HepG2 (cell line): ENCODE results near the gene MYO10. TPM values are rescaled to one million over a fixed set of nuclear protein-coding genes. Genes with fewer than 3 reads are reported as not detected.

Source experiments
- ARHGAP35 ChIP-seq: sonication (generic); formaldehyde crosslinking; IDR thresholded peaks from 2 replicates; pipeline ENCODE4 v1.9.0; 2022; ENCODE audit warnings: mild to moderate bottlenecking, inconsistent platforms, moderate library complexity, missing genetic modification reagents, borderline replicate concordance
- ERF ChIP-seq: IDR thresholded peaks from 2 replicates; pipeline ENCODE4 v1.6.1; 2018; ENCODE audit warnings: missing biosample characterization, missing genetic modification reagents
- ETV6 ChIP-seq: sonication (generic); formaldehyde crosslinking; conservative IDR thresholded peaks from 2 replicates; pipeline ENCODE4 v1.4.0; 2020; ENCODE audit warnings: missing genetic modification reagents
- GPN1 ChIP-seq: sonication (generic); formaldehyde crosslinking; IDR thresholded peaks from 2 replicates; pipeline ENCODE4 v1.5.1; 2020; ENCODE audit warnings: missing genetic modification reagents, borderline replicate concordance
- HDAC1 ChIP-seq: sonication (generic); formaldehyde crosslinking; IDR thresholded peaks from 2 replicates; pipeline ENCODE4 v1.5.1; 2020; ENCODE audit warnings: mild to moderate bottlenecking, missing genetic modification reagents
- HDAC6 ChIP-seq: fragments of 200-600 bp; sonication (generic); IDR thresholded peaks from 2 replicates; pipeline ENCODE4 v1.7.0; 2017; ENCODE audit warnings: mild to moderate bottlenecking, antibody characterized with exemption, low read length, low read depth
- KMT2B ChIP-seq: IDR thresholded peaks from 2 replicates; pipeline ENCODE4 v1.6.1; 2016; ENCODE audit warnings: missing genetic modification reagents, missing compliant biosample characterization
- NBN ChIP-seq: fragments of 450-650 bp; conservative IDR thresholded peaks from 2 replicates; pipeline ENCODE4 v1.6.1; 2017
- PHF20 ChIP-seq: sonication (generic); formaldehyde crosslinking; IDR thresholded peaks from 2 replicates; pipeline ENCODE4 v1.5.0; 2020; ENCODE audit warnings: mild to moderate bottlenecking, missing genetic modification reagents
- SMAD3 ChIP-seq: sonication (generic); formaldehyde crosslinking; IDR thresholded peaks from 2 replicates; pipeline ENCODE4 v1.4.0; 2020; ENCODE audit warnings: missing genetic modification reagents
- TFE3 ChIP-seq: IDR thresholded peaks from 2 replicates; pipeline ENCODE4 v1.6.1; 2016
- ZMAT3 ChIP-seq: sonication (generic); formaldehyde crosslinking; conservative IDR thresholded peaks from 2 replicates; pipeline ENCODE4 v1.7.0; 2021; ENCODE audit warnings: missing genetic modification reagents
- ZNF224 ChIP-seq: sonication (generic); formaldehyde crosslinking; IDR thresholded peaks from 2 replicates; pipeline ENCODE4 v1.5.0; 2020; ENCODE audit warnings: mild to moderate bottlenecking, missing genetic modification reagents
- ZNF33B ChIP-seq: sonication (generic); formaldehyde crosslinking; IDR thresholded peaks from 2 replicates; pipeline ENCODE4 v1.5.1; 2020; ENCODE audit warnings: mild to moderate bottlenecking, missing genetic modification reagents
- ZNF484 ChIP-seq: sonication (generic); formaldehyde crosslinking; IDR thresholded peaks from 2 replicates; pipeline ENCODE4 v1.5.1; 2020; ENCODE audit warnings: mild to moderate bottlenecking, low read depth, missing genetic modification reagents, borderline replicate concordance
- ZNF674 ChIP-seq: sonication (generic); formaldehyde crosslinking; IDR thresholded peaks from 2 replicates; pipeline ENCODE4 v1.5.0; 2020; ENCODE audit warnings: low read depth, mild to moderate bottlenecking, missing genetic modification reagents
- ZNF770 ChIP-seq: sonication (generic); formaldehyde crosslinking; IDR thresholded peaks from 2 replicates; pipeline ENCODE4 v1.5.0; 2020; ENCODE audit warnings: mild to moderate bottlenecking, missing genetic modification reagents
- ZNF784 ChIP-seq: sonication (generic); formaldehyde crosslinking; IDR thresholded peaks from 2 replicates; pipeline ENCODE4 v1.5.1; 2020; ENCODE audit warnings: missing genetic modification reagents, mild to moderate bottlenecking, borderline replicate concordance
- ZNF788 ChIP-seq: sonication (generic); formaldehyde crosslinking; IDR thresholded peaks from 2 replicates; pipeline ENCODE4 v1.5.0; 2020; ENCODE audit warnings: mild to moderate bottlenecking, missing genetic modification reagents, borderline replicate concordance
- ZNF891 ChIP-seq: sonication (generic); formaldehyde crosslinking; IDR thresholded peaks from 2 replicates; pipeline ENCODE4 v1.5.0; 2020; ENCODE audit warnings: mild to moderate bottlenecking, missing genetic modification reagents
- polyA plus RNA-seq, 8 experiments: library from polyadenylated mRNA; depleted of rRNA in 3 of 8; stranded (reverse) in 7 of 8; unstranded in 1 of 8; fragments of >200 nt; fragmentation: Illumina TruSeq in 4 of 8; extraction: Trizol in 4 of 8; gene quantifications; 2 replicates each; pipeline versions ENCODE4 v1.2.1 to v1.2.3, GENCODE V29; 2011 to 2016; ENCODE audit warnings: low read depth in 4 of 8, missing spikeins in 1 of 8, mixed read lengths in 1 of 8; ENCODE audit not compliant: insufficient read depth in 1 of 8
- total RNA-seq, 5 experiments: library from RNA; depleted of rRNA; stranded (reverse); fragments of >200 nt; fragmentation: Illumina TruSeq; extraction: Trizol; gene quantifications; 2 replicates each; pipeline ENCODE4 v1.2.3, GENCODE V29; 2016; ENCODE audit warnings: low read depth in 1 of 5
- TF ChIP-seq, protein P1 (sequence below): sonication (generic); formaldehyde crosslinking; IDR thresholded peaks from 2 replicates; pipeline ENCODE4 v1.4.0; 2020; ENCODE audit warnings: missing genetic modification reagents
- TF ChIP-seq, protein P2 (sequence below): sonication (generic); formaldehyde crosslinking; IDR thresholded peaks from 2 replicates; pipeline ENCODE4 v1.4.0; 2020; ENCODE audit warnings: missing genetic modification reagents, borderline replicate concordance

Gene MYO10
- total and polyA plus RNA-seq, 2 of the 13 experiments (the other 11 are each of a cell fraction or from before 2014, with no cell fraction given) = 4.5 to 14.0 TPM

- TF ChIP-seq ZNF788 = no peak
- TF ChIP-seq TFE3 (CRISPR knock-in tag) = no peak
- no peak for TF ChIP-seq ZNF891 (CRISPR knock-in tag)
- no peak for TF ChIP-seq ZNF484 (CRISPR knock-in tag)
- TF ChIP-seq ZNF33B (CRISPR knock-in tag) = 0 out of 2 replicates have a peak, but pooled peaks have one; percentile 48
- TF ChIP-seq ZNF224 = no peak
- no peak for TF ChIP-seq ETV6 (CRISPR knock-in tag)
- no peak for TF ChIP-seq ZNF674 (CRISPR knock-in tag)
- TF ChIP-seq ERF (CRISPR knock-in tag) = no peak
- TF ChIP-seq, protein P1, sequence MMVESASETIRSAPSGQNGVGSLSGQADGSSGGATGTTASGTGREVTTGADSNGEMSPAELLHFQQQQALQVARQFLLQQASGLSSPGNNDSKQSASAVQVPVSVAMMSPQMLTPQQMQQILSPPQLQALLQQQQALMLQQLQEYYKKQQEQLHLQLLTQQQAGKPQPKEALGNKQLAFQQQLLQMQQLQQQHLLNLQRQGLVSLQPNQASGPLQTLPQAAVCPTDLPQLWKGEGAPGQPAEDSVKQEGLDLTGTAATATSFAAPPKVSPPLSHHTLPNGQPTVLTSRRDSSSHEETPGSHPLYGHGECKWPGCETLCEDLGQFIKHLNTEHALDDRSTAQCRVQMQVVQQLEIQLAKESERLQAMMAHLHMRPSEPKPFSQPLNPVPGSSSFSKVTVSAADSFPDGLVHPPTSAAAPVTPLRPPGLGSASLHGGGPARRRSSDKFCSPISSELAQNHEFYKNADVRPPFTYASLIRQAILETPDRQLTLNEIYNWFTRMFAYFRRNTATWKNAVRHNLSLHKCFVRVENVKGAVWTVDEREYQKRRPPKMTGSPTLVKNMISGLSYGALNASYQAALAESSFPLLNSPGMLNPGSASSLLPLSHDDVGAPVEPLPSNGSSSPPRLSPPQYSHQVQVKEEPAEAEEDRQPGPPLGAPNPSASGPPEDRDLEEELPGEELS (CRISPR knock-in tag) = peak; percentile 70; the same call in 1 of the 2 replicates
- peak; percentile 60; the same call in 1 of the 2 replicates for TF ChIP-seq HDAC1 (CRISPR knock-in tag)
- no peak for TF ChIP-seq ZMAT3
- no peak for TF ChIP-seq NBN
- peak; percentile 47; the same call in 1 of the 2 replicates for TF ChIP-seq SMAD3
- no peak for TF ChIP-seq PHF20 (CRISPR knock-in tag)
- no peak for TF ChIP-seq KMT2B (CRISPR knock-in tag)
- TF ChIP-seq GPN1 = no peak
- TF ChIP-seq, protein P2, sequence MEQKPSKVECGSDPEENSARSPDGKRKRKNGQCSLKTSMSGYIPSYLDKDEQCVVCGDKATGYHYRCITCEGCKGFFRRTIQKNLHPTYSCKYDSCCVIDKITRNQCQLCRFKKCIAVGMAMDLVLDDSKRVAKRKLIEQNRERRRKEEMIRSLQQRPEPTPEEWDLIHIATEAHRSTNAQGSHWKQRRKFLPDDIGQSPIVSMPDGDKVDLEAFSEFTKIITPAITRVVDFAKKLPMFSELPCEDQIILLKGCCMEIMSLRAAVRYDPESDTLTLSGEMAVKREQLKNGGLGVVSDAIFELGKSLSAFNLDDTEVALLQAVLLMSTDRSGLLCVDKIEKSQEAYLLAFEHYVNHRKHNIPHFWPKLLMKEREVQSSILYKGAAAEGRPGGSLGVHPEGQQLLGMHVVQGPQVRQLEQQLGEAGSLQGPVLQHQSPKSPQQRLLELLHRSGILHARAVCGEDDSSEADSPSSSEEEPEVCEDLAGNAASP (CRISPR knock-in tag) = peak; percentile 37; the same call in 1 of the 2 replicates
- no peak for TF ChIP-seq ZNF770 (CRISPR knock-in tag)
- TF ChIP-seq HDAC6 = no peak
- no peak for TF ChIP-seq ZNF784 (CRISPR knock-in tag)
- no peak for TF ChIP-seq ARHGAP35 (CRISPR knock-in tag)
Measured at GRCh38 chr5:16721151-16722096, 214.7 kb downstream of the MYO10 start (continued).
